DOHH2 (cell line): Measurements from ENCODE around the gene PPP1R3E.

Experiments used
- H3F3A ChIP-seq: fragments of 200-600 bp; sonication (generic), shearing (Covaris generic); 2 replicates; pipeline ENCODE4 v1.6.0; 2016; ENCODE audit warnings: antibody characterized with exemption, mild to moderate bottlenecking; ENCODE audit not compliant: control insufficient read depth, insufficient read depth
- H3K27ac ChIP-seq: fragments of 200-600 bp; sonication (generic); 2 replicates; pipeline ENCODE4 v1.5.1; 2014; ENCODE audit warnings: low read depth, mild to moderate bottlenecking, low read length, moderate library complexity
- H3K27me3 ChIP-seq: fragments of 200-600 bp; sonication (generic); 2 replicates; pipeline ENCODE4 v1.6.1; 2014; ENCODE audit warnings: mild to moderate bottlenecking, low read length, mixed read lengths; ENCODE audit not compliant: control insufficient read depth
- H3K36me3 ChIP-seq: fragments of 200-600 bp; sonication (generic); 2 replicates; pipeline ENCODE4 v1.6.1; 2014; ENCODE audit warnings: mild to moderate bottlenecking, low read length, moderate library complexity, mixed read lengths; ENCODE audit not compliant: control insufficient read depth
- H3K4me1 ChIP-seq: fragments of 200-600 bp; sonication (generic); 2 replicates; pipeline ENCODE4 v1.6.1; 2014; ENCODE audit warnings: mild to moderate bottlenecking, low read length, mixed read lengths; ENCODE audit not compliant: control insufficient read depth
- H3K4me2 ChIP-seq: fragments of 200-600 bp; sonication (generic); 2 replicates; pipeline ENCODE4 v1.6.0; 2014; ENCODE audit warnings: mild to moderate bottlenecking, low read length, moderate library complexity
- H3K4me3 ChIP-seq: fragments of 200-600 bp; sonication (generic); 2 replicates; pipeline ENCODE4 v1.5.1; 2014; ENCODE audit warnings: mild to moderate bottlenecking, low read length, mixed read lengths
- H3K79me2 ChIP-seq: fragments of 200-600 bp; sonication (generic); 2 replicates; pipeline ENCODE4 v1.6.1; 2014; ENCODE audit warnings: mild to moderate bottlenecking, low read length, mixed read lengths; ENCODE audit not compliant: control insufficient read depth
- H3K9me2 ChIP-seq: fragments of 200-600 bp; sonication (generic); replicated peaks from 2 replicates; pipeline ENCODE4 v1.6.1; 2014; ENCODE audit warnings: mild to moderate bottlenecking, low read length, mixed read lengths; ENCODE audit not compliant: control insufficient read depth
- H3K9me3 ChIP-seq: fragments of 200-600 bp; sonication (generic); 2 replicates; pipeline ENCODE4 v1.6.1; 2014; ENCODE audit warnings: antibody characterized with exemption, low read length, mixed read lengths; ENCODE audit not compliant: control insufficient read depth, insufficient read depth
- H4K20me1 ChIP-seq: fragments of 200-600 bp; sonication (generic); 2 replicates; pipeline ENCODE4 v1.6.0; 2014; ENCODE audit warnings: low read depth, mild to moderate bottlenecking, antibody characterized with exemption, low read length, moderate library complexity; ENCODE audit not compliant: control insufficient read depth, insufficient read depth
- CTCF ChIP-seq: fragments of 200-600 bp; sonication (generic); IDR thresholded peaks from one replicate; pipeline ENCODE4 v1.5.1; 2014; ENCODE audit warnings: antibody characterized with exemption, mild to moderate bottlenecking, low read depth, low read length; ENCODE audit not compliant: poor library complexity, severe bottlenecking
- EZH2phosphoT487 ChIP-seq: fragments of 200-600 bp; sonication (generic); IDR thresholded peaks from 2 replicates; pipeline ENCODE4 v1.6.1; 2017; ENCODE audit warnings: borderline replicate concordance, mild to moderate bottlenecking, antibody characterized with exemption, low read length, moderate library complexity, mixed read lengths

Gene PPP1R3E

GRCh38 chr14:23339506-23340268 is 37.0 kb upstream of the PPP1R3E start:
- TF ChIP-seq CTCF (no peak), EZH2phosphoT487 (no peak)
- Histone ChIP-seq H3K4me3 (no peak overlapping the region), H3K36me3 (no peaks in the 10 kb centered on the region), H3K79me2 (no peaks in the 10 kb centered on the region), H3K9me3 (no peaks in the 10 kb centered on the region), H3K4me1 (no peaks in the 10 kb centered on the region), H3K4me2 (no peak overlapping the region), H3F3A (no peaks in the 10 kb centered on the region), H3K27ac (no peak overlapping the region), H3K9me2 (no peaks in the 10 kb centered on the region), H3K27me3 (peaks cover 6% of the 10 kb centered on the region), H4K20me1 (no peaks in the 10 kb centered on the region)

- H3K4me1 ChIP-seq = no peaks in the 10 kb centered on the region
- H3F3A ChIP-seq = no peaks in the 10 kb centered on the region
- H3K9me2 ChIP-seq = no peaks in the 10 kb centered on the region
- H3K4me2 ChIP-seq = no peak overlapping the region
- no peaks in the 10 kb centered on the region for H3K79me2 ChIP-seq
- TF ChIP-seq EZH2phosphoT487 = no peak
- TF ChIP-seq CTCF = no peak
- no peaks in the 10 kb centered on the region for H3K36me3 ChIP-seq
- no peak overlapping the region for H3K4me3 ChIP-seq
- H3K9me3 ChIP-seq = no peaks in the 10 kb centered on the region
- H4K20me1 ChIP-seq = no peaks in the 10 kb centered on the region
- no peak overlapping the region for H3K27ac ChIP-seq
- H3K27me3 ChIP-seq = no peaks in the 10 kb centered on the region
Measured at GRCh38 chr14:23335623-23336022, 33.0 kb upstream of the PPP1R3E start.

GRCh38 chr14:23327947-23328744 is 25.5 kb upstream of the PPP1R3E start:
- no peaks in the 10 kb centered on the region for H3K27me3 ChIP-seq
- H3K4me1 ChIP-seq = peaks cover 4% of the 10 kb centered on the region
- H3K4me3 ChIP-seq = no peak overlapping the region
- H3K79me2 ChIP-seq = peaks cover 11% of the 10 kb centered on the region
- H3K9me2 ChIP-seq = no peaks in the 10 kb centered on the region
- H3F3A ChIP-seq = peaks cover 33% of the 10 kb centered on the region
- peak; percentile 92 for TF ChIP-seq CTCF
- no peak for TF ChIP-seq EZH2phosphoT487
- H4K20me1 ChIP-seq = no peaks in the 10 kb centered on the region; the same call in 1 of the 2 replicates
- peaks cover 31% of the 10 kb centered on the region for H3K36me3 ChIP-seq
- no peaks in the 10 kb centered on the region for H3K9me3 ChIP-seq
- no peak overlapping the region for H3K27ac ChIP-seq
- H3K4me2 ChIP-seq = no peak overlapping the region
